ENCODE measurements around the gene INPP5D. TPM values are rescaled to one million over a fixed set of nuclear protein-coding genes. Genes with fewer than 3 reads are reported as not detected.
"Not testable (repeated sequence)": the region's sequence is repeated elsewhere in the genome, so short reads cannot be mapped to it uniquely, and the experiment has no call there.

Gene INPP5D
- total RNA-seq, 3 donors from 2014 or later, result 18.4 to 20.3 (median 20.0) TPM

DNA sequence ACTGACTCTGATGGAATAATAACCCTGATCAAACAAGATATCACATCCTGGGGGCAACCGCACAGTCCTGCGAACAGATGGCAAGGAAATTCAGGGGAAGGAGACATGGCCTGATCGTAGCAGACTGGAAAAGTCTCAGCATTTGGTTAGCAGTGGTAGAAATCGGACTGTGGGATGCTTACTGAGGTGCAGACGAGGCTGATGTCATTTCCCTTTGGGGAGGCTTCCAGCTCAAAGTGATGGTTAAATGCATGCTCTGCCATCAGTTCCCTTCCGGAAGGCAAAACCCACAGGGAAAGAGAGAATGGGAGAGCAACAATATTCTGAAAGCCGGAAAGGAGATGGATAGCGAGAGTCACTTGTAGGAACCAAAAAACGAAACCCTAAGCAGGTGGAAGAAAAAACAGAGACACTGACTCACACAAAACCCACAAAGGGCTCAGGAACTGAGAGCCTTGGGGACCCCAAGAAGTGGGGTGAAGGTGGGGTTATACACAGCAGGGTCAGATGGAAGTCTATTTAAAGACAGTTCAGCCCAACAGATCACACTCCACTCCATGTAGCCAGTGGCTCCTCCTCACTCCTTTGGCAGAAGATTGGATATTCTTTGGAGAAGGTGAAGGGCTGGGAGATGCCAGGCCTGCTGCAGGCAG lies 93.1 kb downstream of the INPP5D start:
- H3K9me3 ChIP-seq, result no peaks in the 10 kb centered on the region
- no peaks in the 10 kb centered on the region for H3K4me1 ChIP-seq
- no peak for DNase-seq (ENCODE audit: low spot score in 2 of 2)
- H3K27ac ChIP-seq, result no peak overlapping the region
- intact Hi-C loops (cut with DNase I; ENCODE audit: low total_unique reads), result no loop called here
- H3K36me3 ChIP-seq, result no peaks in the 10 kb centered on the region
- TF ChIP-seq, protein P1, sequence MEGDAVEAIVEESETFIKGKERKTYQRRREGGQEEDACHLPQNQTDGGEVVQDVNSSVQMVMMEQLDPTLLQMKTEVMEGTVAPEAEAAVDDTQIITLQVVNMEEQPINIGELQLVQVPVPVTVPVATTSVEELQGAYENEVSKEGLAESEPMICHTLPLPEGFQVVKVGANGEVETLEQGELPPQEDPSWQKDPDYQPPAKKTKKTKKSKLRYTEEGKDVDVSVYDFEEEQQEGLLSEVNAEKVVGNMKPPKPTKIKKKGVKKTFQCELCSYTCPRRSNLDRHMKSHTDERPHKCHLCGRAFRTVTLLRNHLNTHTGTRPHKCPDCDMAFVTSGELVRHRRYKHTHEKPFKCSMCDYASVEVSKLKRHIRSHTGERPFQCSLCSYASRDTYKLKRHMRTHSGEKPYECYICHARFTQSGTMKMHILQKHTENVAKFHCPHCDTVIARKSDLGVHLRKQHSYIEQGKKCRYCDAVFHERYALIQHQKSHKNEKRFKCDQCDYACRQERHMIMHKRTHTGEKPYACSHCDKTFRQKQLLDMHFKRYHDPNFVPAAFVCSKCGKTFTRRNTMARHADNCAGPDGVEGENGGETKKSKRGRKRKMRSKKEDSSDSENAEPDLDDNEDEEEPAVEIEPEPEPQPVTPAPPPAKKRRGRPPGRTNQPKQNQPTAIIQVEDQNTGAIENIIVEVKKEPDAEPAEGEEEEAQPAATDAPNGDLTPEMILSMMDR (IDR thresholded peaks at IDR 0.05), result no peak
- no peak for TF ChIP-seq POLR2A (IDR thresholded peaks at IDR 0.05)
- TF ChIP-seq POLR2AphosphoS5 (IDR thresholded peaks at IDR 0.05), result no peak
- no peaks in the 10 kb centered on the region for H3K27me3 ChIP-seq
- H3K4me3 ChIP-seq, result no peak overlapping the region

DNA sequence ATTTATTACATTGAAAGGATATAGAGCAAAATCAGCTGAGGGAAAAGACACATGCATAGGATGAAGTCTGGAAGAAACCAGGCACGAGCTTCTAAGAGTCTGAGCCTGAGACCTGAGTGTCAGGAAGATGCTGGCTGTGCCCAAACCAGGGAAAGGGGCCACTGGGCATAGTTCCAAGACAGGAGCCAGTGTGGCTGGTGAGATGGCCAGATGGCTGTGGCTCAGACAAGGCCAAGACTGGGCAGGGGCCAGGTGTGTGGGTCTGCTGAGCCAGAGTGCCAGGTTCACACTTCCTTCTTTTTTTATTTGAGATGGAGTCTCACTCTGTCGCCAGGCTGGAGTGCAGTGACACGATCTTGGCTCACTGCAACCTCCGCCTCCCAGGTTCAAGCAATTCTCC lies 95.9 kb downstream of the INPP5D start:
- no peaks in the 10 kb centered on the region for H3K36me3 ChIP-seq
- H3K4me3 ChIP-seq, result no peak overlapping the region
- H3K27me3 ChIP-seq, result no peaks in the 10 kb centered on the region
- no peaks in the 10 kb centered on the region for H3K9me3 ChIP-seq
- no peaks in the 10 kb centered on the region for H3K4me1 ChIP-seq
- TF ChIP-seq, protein P1 (IDR thresholded peaks at IDR 0.05), result no peak
- no peak for TF ChIP-seq POLR2A (IDR thresholded peaks at IDR 0.05)
- no peak overlapping the region for H3K27ac ChIP-seq
- intact Hi-C loops (cut with DNase I; ENCODE audit: low total_unique reads), result no loop called here
- DNase-seq (ENCODE audit: low spot score in 2 of 2), result no peak

DNA sequence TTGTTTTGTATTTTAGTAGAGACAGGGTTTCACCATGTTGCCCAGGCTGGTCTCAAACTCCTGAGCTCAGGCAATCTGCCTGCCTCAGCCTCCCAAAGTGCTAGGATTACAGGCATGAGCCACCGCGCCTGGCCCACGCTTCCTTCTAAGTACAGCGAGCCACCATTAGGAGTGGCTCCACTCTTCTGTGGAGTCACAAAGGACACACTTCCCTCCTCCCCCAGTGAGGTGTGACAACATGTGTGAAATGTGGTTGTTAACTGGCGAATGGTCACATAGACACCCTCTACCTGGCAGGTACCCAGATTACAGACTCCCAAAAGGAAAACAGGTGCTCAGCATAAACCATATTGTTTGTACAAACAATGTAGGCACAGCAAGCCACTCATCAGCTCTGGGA lies 96.3 kb downstream of the INPP5D start:
- H3K4me3 ChIP-seq; H3K27me3 ChIP-seq; DNase-seq (ENCODE audit: low spot score in 2 of 2); H3K36me3 ChIP-seq; H3K9me3 ChIP-seq; intact Hi-C loops (cut with DNase I; ENCODE audit: low total_unique reads); H3K4me1 ChIP-seq; H3K27ac ChIP-seq: not testable (repeated sequence)

DNA sequence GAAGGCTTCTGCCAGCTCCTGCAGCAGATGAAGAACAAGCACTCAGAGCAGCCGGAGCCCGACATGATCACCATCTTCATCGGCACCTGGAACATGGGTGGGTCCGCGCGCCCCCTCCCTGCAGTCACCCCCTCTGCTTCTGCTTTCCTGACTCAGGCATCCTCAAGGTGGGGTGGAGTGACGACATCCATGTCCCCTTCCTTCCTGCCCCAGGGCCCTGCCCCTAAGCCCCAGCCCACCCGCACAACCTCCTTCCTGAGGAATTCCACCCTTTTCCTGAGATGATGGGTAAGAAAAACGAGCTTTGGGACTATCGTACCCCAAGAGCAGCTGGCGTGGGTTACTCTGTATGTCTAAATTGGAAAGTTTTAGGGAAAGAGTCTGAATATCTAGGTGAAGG lies 101.6 kb downstream of the INPP5D start:
- no peak overlapping the region for H3K27ac ChIP-seq
- no peaks in the 10 kb centered on the region for H3K36me3 ChIP-seq
- no peaks in the 10 kb centered on the region for H3K4me1 ChIP-seq
- no peaks in the 10 kb centered on the region for H3K27me3 ChIP-seq
- H3K4me3 ChIP-seq, result no peak overlapping the region
- intact Hi-C loops (cut with DNase I; ENCODE audit: low total_unique reads), result no loop called here
- TF ChIP-seq, protein P1 (IDR thresholded peaks at IDR 0.05), result no peak
- TF ChIP-seq POLR2A (IDR thresholded peaks at IDR 0.05) (no peak), POLR2AphosphoS5 (IDR thresholded peaks at IDR 0.05) (no peak)
- no peak for DNase-seq (ENCODE audit: low spot score in 2 of 2)
- H3K9me3 ChIP-seq, result no peaks in the 10 kb centered on the region

DNA sequence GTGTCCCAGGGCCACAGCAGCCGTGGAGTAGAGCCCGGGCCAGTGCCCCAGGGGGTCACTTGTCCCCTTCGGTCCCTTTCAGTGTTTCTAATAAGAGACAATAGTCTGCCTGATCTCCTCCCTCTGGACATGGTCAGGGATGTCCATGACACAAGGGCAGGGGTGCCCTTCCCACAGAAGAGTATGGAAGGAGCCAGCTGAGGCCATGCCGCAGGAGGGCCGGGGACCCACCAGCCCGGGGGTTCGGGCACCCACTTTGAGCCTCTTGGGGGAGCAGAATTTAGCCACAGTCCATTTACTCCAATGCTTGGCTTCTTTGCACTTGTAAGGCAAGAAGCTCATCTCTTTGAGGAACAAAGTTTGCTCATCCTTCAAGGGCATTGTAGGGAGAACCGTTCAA lies 102.6 kb downstream of the INPP5D start:
- Histone ChIP-seq H3K27me3 (no peaks in the 10 kb centered on the region), H3K27ac (no peak overlapping the region), H3K4me1 (no peaks in the 10 kb centered on the region), H3K4me3 (no peak overlapping the region), H3K36me3 (no peaks in the 10 kb centered on the region), H3K9me3 (no peaks in the 10 kb centered on the region)
- TF ChIP-seq POLR2A (IDR thresholded peaks at IDR 0.05), result no peak
- TF ChIP-seq, protein P1 (IDR thresholded peaks at IDR 0.05), result no peak
- TF ChIP-seq POLR2AphosphoS5 (IDR thresholded peaks at IDR 0.05), result no peak
- no peak for DNase-seq (ENCODE audit: low spot score in 2 of 2)
- intact Hi-C loops (cut with DNase I; ENCODE audit: low total_unique reads), result no loop called here
